ENCODE results near the gene LYZL6. TPM values are rescaled to one million over a fixed set of nuclear protein-coding genes. Genes with fewer than 3 reads are reported as not detected.

LYZL6 gene
- total RNA-seq, 1 experiment from 2014 or later: not detected

GRCh38 chr17:35906926-35907637, 36.4 kb downstream of the LYZL6 start (continued):
- TF ChIP-seq, protein P1, sequence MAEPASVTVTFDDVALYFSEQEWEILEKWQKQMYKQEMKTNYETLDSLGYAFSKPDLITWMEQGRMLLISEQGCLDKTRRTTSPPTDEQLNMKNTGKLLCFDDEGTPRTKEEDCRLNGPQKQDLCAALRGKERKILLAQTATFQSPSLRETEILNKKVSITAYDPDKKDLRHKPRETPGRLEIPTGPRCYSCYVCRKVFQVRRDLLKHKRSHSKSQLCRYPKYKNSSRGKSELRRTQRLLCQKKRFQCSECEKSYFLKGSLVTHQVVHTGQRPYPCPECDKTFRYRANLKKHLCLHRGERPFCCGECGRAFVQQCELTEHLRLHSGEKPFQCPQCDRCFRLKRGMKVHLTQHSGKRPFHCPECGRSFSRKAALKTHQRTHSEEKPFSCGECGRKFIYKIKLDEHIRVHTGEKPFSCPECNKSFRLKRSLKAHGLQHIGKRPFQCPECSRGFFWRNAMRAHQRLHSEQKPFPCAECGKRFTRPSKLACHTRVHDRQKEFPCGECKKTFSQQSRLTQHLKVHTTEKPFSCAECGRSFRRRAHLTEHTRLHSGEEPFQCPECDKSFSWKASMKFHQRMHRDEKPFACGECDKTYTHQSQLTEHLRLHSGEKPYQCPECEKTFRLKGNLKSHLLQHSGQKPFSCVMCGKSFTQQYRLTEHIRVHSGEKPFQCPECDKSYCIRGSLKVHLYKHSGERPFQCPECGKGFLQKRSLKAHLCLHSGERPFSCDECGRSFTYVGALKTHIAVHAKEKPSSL (CRISPR knock-in tag; conservative IDR thresholded peaks at IDR 0.05): no peak
- TF ChIP-seq, protein P2, sequence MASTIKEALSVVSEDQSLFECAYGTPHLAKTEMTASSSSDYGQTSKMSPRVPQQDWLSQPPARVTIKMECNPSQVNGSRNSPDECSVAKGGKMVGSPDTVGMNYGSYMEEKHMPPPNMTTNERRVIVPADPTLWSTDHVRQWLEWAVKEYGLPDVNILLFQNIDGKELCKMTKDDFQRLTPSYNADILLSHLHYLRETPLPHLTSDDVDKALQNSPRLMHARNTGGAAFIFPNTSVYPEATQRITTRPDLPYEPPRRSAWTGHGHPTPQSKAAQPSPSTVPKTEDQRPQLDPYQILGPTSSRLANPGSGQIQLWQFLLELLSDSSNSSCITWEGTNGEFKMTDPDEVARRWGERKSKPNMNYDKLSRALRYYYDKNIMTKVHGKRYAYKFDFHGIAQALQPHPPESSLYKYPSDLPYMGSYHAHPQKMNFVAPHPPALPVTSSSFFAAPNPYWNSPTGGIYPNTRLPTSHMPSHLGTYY (CRISPR knock-in tag; IDR thresholded peaks at IDR 0.05): no peak
- no peak for TF ChIP-seq HMGXB4 (CRISPR knock-in tag; IDR thresholded peaks at IDR 0.05)
- TF ChIP-seq ZNF317 (CRISPR knock-in tag; IDR thresholded peaks at IDR 0.05; ENCODE audit: borderline replicate concordance, low read depth): no peak
- TF ChIP-seq, protein P3, sequence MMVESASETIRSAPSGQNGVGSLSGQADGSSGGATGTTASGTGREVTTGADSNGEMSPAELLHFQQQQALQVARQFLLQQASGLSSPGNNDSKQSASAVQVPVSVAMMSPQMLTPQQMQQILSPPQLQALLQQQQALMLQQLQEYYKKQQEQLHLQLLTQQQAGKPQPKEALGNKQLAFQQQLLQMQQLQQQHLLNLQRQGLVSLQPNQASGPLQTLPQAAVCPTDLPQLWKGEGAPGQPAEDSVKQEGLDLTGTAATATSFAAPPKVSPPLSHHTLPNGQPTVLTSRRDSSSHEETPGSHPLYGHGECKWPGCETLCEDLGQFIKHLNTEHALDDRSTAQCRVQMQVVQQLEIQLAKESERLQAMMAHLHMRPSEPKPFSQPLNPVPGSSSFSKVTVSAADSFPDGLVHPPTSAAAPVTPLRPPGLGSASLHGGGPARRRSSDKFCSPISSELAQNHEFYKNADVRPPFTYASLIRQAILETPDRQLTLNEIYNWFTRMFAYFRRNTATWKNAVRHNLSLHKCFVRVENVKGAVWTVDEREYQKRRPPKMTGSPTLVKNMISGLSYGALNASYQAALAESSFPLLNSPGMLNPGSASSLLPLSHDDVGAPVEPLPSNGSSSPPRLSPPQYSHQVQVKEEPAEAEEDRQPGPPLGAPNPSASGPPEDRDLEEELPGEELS (CRISPR knock-in tag; IDR thresholded peaks at IDR 0.05): no peak
- no peak for TF ChIP-seq GRHL2 (CRISPR knock-in tag; IDR thresholded peaks at IDR 0.05; ENCODE audit: insufficient replicate concordance, severe bottlenecking)
- no peak for TF ChIP-seq PREB (CRISPR knock-in tag; IDR thresholded peaks at IDR 0.05; ENCODE audit: borderline replicate concordance)

DNA sequence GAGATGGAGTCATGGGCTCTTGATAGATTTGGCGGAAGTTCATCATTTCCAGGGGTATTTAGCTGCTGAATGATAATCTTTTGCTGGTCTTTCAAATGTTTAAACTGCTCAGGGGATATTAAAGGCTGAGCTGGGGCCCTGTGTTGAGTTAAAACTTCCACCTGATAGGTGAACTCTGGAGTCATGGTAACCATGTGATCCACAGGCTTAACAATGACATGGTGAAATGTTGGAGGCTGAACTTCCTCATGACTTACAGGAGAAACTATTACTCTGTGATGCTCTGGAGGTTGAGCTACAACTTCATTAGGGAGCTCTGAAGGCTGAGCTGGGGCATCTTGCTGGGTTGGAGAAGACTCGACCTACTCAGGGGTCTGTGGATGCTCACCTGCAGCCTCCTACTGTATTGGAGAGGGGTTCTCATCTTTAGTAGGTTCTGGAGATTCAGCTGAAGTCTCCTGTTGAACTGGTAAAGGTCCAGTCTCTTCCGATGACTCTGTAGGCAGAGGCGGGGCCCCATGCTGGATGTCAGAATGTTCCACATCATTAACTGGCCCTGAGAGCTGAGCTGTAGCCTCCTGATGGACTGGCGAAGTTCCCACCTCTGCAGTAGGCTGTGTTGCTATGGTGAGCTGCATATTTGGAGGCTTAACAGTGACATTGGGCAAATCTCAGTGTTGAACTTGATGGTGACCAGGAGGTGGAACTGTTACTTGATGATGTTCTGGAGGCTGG, 37.2 kb downstream of the LYZL6 start:
- Mint-ChIP-seq H3K36me3 (no peaks in the 10 kb centered on the region), H3K9me3 (peaks cover 47% of the 10 kb centered on the region), H3K4me3 (no peak overlapping the region), H3K4me1 (no peaks in the 10 kb centered on the region), H3K27ac (no peak overlapping the region), H3K27me3 (ENCODE audit: low read depth) (peaks cover 16% of the 10 kb centered on the region)
- ChIA-PET CTCF (no interaction called here), POLR2A (no interaction called here)
- DNase-seq (ENCODE audit: low spot score): no peak
- no peak for ATAC-seq
- TF ChIP-seq ZNF121 (CRISPR knock-in tag; IDR thresholded peaks at IDR 0.05): no peak
- TF ChIP-seq TEAD1 (CRISPR knock-in tag; IDR thresholded peaks at IDR 0.05): no peak
- TF ChIP-seq EMX1 (CRISPR knock-in tag; IDR thresholded peaks at IDR 0.05): no peak
- TF ChIP-seq, protein P4, sequence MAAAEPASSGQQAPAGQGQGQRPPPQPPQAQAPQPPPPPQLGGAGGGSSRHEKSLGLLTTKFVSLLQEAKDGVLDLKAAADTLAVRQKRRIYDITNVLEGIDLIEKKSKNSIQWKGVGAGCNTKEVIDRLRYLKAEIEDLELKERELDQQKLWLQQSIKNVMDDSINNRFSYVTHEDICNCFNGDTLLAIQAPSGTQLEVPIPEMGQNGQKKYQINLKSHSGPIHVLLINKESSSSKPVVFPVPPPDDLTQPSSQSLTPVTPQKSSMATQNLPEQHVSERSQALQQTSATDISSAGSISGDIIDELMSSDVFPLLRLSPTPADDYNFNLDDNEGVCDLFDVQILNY (CRISPR knock-in tag; IDR thresholded peaks at IDR 0.05): no peak
- TF ChIP-seq ATF3 (CRISPR knock-in tag; conservative IDR thresholded peaks at IDR 0.05): no peak
- TF ChIP-seq, protein P5, sequence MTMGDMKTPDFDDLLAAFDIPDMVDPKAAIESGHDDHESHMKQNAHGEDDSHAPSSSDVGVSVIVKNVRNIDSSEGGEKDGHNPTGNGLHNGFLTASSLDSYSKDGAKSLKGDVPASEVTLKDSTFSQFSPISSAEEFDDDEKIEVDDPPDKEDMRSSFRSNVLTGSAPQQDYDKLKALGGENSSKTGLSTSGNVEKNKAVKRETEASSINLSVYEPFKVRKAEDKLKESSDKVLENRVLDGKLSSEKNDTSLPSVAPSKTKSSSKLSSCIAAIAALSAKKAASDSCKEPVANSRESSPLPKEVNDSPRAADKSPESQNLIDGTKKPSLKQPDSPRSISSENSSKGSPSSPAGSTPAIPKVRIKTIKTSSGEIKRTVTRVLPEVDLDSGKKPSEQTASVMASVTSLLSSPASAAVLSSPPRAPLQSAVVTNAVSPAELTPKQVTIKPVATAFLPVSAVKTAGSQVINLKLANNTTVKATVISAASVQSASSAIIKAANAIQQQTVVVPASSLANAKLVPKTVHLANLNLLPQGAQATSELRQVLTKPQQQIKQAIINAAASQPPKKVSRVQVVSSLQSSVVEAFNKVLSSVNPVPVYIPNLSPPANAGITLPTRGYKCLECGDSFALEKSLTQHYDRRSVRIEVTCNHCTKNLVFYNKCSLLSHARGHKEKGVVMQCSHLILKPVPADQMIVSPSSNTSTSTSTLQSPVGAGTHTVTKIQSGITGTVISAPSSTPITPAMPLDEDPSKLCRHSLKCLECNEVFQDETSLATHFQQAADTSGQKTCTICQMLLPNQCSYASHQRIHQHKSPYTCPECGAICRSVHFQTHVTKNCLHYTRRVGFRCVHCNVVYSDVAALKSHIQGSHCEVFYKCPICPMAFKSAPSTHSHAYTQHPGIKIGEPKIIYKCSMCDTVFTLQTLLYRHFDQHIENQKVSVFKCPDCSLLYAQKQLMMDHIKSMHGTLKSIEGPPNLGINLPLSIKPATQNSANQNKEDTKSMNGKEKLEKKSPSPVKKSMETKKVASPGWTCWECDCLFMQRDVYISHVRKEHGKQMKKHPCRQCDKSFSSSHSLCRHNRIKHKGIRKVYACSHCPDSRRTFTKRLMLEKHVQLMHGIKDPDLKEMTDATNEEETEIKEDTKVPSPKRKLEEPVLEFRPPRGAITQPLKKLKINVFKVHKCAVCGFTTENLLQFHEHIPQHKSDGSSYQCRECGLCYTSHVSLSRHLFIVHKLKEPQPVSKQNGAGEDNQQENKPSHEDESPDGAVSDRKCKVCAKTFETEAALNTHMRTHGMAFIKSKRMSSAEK (CRISPR knock-in tag; IDR thresholded peaks at IDR 0.05; ENCODE audit: borderline replicate concordance): no peak
